ENCODE data around the gene RICTOR.

Gene RICTOR

GRCh38 chr5:38931731-38932130, 142.5 kb downstream of the RICTOR start:
- peak; percentile 3 to 28 (median 6) for DNase-seq

DNA sequence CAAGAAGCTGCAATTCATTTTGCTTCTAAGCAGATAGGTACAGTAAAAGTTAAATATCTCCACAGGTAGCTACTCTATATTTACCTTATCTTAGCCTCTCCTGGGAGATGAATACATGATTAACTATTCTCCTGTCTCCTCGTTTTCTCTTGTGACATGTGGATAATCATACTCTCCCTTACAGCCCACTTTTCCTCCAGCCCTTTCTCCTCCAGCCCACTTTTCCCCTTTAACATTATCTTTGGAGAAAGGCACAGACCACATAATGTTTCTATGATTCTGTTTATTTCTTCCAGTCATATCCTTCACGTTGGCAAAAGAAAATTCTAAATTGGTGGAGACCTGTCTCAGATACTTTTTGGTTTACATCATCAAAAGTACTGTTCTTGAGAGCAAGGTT, 144.4 kb downstream of the RICTOR start:
- no peak for DNase-seq

DNA sequence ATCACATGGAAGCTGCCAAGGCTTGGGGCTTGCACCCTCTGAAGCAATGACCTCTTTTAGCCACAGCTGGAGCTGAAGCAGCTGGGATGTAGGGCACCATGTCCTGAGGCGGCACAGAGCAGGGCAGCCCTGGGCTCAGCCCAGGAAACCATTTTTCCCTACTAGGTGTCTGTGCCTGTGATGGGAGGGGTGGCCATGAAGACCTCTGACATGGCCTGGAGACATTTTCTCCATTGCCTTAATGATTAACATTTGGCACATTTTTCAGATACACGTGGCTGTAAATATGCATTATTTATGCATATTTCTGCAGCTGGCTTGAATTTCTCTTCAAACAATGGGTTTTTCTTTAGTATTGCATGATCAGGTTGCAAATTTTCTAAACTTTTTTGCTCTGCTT, 146.7 kb downstream of the RICTOR start:
- DNase-seq, result no peak

- no peak for DNase-seq
Observed at GRCh38 chr5:38926121-38926520, 148.1 kb downstream of the RICTOR start.

DNA sequence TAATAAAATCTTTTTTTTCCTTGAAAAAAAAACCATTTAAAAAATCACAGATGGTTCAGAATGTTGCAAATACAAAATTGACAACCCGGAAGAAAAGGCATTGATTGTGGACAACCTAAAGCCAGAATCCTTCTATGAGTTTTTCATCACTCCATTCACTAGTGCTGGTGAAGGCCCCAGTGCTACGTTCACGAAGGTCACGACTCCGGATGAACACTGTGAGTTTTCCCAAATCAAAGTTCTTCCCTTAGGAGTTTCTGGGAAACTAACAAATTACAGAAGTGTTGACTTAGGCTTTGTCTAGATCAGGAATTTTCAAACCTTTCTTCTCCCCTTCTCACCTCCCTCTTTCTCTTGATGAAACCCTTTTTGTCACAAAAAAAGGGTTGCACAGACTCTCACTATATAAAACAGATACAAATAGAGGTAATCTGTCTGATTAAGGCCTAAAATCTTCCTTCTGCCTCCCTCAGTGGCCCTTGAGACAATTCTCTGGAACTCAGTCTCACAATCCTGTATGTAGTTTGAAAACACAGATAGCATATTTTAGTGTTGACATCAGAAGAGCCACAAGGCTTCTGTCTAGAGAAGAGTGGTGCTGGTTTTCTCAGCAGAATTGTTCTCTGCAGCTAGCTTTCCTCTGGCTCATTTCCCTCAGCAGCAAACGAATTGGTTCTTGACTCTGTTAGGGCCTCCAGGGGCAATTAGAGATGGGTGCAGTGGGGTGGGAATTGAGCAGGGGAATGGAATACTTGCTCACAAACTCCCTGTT, 148.9 kb downstream of the RICTOR start:
- DNase-seq, result no peak

GRCh38 chr5:38923661-38924451, 150.3 kb downstream of the RICTOR start:
- no peak for DNase-seq

DNA sequence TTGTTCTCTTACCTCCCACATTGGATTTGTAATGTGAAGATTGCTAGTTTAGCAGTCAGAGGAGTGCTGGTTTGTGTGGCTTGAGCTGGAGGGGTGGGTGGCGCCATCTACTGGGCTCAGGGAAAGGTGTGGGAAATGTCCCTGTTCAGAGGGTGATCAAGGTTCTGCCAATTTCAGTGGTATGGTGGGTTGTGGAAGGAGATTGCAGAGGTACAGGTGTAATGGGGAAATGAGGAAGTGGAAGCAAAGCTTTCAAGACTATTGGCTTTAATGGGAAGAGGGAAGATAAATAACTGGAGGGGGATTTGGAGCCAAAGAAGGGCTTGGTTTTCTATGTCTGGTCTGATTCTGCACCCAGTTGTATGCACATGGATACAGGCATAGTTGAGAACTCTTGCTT, 152.0 kb downstream of the RICTOR start:
- DNase-seq, result peak; percentile 37 to 67 (median 52)

DNA sequence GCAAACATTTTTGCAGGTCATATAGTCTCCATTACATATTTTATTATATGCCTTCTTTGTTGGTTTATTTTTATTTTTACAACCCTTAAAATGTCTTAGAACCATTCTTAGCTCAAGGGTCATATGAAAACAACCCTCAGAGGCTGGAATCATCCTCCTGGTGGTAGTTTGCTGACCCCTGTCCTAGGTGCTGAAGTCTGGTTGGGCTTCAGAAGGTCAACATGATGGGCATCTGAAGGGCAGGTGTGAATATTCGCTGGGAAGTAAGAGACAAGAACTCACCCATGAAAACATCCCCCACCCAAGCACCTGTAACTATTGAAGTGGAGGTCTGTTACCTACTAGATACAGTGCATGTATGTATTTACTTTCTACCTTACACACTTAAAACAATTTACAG, 153.0 kb downstream of the RICTOR start:
- peak in 2 of 4 experiments; percentile 5 to 8 for DNase-seq

DNA sequence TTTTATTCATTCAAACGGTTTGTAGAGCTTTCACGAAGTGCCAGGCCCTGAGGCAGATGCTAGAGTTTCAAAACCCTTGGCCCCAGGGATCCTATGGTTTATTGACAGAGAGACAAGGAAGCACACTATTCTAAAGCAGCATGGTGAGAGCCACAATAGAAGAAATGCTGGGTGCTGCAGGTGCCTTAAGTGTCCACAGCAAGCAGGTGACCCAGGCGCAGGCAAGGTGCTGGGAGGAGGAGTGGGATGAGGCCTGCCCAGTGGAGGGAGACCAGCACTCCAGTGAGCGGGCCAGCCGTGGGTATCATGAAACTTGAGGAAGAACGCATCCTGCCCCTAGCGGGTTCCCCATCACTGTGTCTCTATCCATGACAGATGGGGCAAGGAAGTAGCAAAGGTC, 157.4 kb downstream of the RICTOR start:
- DNase-seq, result no peak

GRCh38 chr5:38913714-38914113, 160.5 kb downstream of the RICTOR start:
- DNase-seq, result no peak

GRCh38 chr5:38911933-38912332, 162.3 kb downstream of the RICTOR start:
- no peak for DNase-seq

GRCh38 chr5:38906503-38906902, 167.7 kb downstream of the RICTOR start:
- DNase-seq, result no peak

DNA sequence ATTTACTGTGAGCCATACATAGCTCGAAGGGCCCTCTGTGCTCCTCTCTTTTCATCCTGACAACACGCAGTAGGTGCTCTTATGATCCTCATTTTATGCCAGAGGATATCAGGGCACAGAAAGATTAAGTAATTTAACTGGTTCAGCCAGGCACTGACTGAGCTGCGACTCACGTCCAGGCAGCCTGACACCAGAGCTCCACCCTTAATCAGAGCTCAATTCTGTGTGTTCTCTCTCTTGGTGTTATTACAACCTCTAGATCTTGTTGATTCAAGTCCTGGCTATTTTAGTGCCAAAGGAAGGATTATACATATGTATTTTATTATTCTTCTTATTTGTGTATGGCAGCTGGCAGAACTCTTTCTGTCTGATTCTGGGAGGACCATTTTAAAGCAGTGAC, 168.7 kb downstream of the RICTOR start:
- DNase-seq, result no peak

- no peak for DNase-seq
Observed at GRCh38 chr5:38899936-38900335, 174.3 kb downstream of the RICTOR start.

- DNase-seq, result no peak
Observed at GRCh38 chr5:38896760-38897159, 177.4 kb downstream of the RICTOR start.

DNA sequence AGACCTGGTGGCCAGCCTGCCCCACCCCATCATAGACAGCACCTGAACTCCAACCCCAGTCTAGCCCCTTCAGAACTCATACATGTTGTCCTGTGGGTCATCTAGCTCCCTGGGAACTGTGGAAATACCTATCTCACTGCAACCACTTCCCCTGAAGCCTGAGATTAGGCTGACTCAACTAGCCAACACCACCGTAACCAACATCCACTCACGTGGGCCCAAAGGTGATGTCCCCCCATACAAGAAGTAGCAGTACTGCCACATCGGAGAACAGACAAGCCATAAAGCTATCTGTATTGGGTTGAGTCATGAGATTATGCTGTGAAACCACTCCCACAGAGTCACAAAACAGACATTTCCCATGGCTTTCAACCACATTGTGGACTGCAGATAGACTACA, 181.8 kb downstream of the RICTOR start:
- DNase-seq, result no peak

- no peak for DNase-seq
Observed at GRCh38 chr5:38891563-38891962, 182.6 kb downstream of the RICTOR start.

- DNase-seq, result no peak
Observed at GRCh38 chr5:38889424-38889823, 184.8 kb downstream of the RICTOR start.

DNA sequence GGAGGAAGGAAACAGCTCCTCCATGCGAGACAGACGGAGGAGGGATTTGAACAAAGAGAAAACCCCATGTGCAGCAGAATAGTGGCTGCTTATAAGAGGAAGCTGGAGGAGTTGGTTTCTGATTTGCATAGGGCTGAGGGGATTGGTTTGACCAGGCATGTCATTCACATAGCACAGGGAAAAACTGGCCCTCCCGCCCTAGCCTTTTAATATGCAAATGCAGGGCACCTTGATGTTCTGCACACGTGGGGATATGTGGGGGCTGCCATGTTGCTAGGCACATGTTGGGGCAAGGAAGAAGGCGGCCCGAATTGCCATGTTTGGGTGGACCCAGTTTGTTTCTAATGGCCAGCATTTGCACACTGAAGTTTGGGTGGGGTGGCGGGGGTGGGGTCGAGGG, 186.2 kb downstream of the RICTOR start:
- no peak for DNase-seq
